ENCODE data around the gene NBEAL2.

DNA sequence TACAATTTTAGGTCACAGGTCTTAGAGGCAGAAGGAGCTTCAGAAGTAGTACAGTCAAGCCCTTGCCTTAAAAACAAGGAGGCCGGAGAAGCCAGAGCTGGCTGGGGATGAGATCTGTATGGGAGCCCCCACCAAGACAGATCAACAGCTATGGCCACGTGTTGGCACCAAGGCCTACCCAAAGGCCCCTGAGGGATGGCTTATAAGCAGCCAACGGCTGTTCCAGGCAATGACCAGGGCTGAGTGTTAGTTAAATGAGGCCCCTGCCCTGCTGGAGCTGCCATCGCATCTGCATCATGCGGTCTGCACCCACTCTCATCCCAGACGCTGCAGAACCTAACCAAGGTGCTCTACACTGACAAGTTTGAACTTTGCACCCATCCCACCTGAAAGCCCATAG is 46.2 kb upstream of the NBEAL2 start:
- TF ChIP-seq, protein P1, sequence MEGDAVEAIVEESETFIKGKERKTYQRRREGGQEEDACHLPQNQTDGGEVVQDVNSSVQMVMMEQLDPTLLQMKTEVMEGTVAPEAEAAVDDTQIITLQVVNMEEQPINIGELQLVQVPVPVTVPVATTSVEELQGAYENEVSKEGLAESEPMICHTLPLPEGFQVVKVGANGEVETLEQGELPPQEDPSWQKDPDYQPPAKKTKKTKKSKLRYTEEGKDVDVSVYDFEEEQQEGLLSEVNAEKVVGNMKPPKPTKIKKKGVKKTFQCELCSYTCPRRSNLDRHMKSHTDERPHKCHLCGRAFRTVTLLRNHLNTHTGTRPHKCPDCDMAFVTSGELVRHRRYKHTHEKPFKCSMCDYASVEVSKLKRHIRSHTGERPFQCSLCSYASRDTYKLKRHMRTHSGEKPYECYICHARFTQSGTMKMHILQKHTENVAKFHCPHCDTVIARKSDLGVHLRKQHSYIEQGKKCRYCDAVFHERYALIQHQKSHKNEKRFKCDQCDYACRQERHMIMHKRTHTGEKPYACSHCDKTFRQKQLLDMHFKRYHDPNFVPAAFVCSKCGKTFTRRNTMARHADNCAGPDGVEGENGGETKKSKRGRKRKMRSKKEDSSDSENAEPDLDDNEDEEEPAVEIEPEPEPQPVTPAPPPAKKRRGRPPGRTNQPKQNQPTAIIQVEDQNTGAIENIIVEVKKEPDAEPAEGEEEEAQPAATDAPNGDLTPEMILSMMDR (IDR thresholded peaks at IDR 0.05; ENCODE audit: poor library complexity), result no peak
- no peak for TF ChIP-seq EZH2 (IDR thresholded peaks at IDR 0.05; ENCODE audit: borderline replicate concordance)
- no peak for TF ChIP-seq EZH2phosphoT487 (IDR thresholded peaks at IDR 0.05; ENCODE audit: low read depth, severe bottlenecking, unreplicated experiment)

All from hepatocyte (in vitro differentiated cells).